Loucy (cell line): Measurements from ENCODE around the gene DEGS1.

Source experiments
- H2AFZ ChIP-seq: fragments of 200-600 bp; sonication (generic); 2 replicates; pipeline ENCODE4 v1.6.0; 2016; ENCODE audit warnings: antibody characterized with exemption, mild to moderate bottlenecking, low read length, moderate library complexity
- H3F3A ChIP-seq: fragments of 200-600 bp; 2 replicates; pipeline ENCODE4 v1.6.0; 2016; ENCODE audit warnings: antibody characterized with exemption, low read depth, mild to moderate bottlenecking
- H3K27me3 ChIP-seq: fragments of 200-600 bp; sonication (generic); 2 replicates; pipeline ENCODE4 v1.6.1; 2014; ENCODE audit warnings: low read length, mild to moderate bottlenecking; ENCODE audit not compliant: insufficient read depth, poor library complexity, severe bottlenecking
- H3K36me3 ChIP-seq: fragments of 200-600 bp; sonication (generic); 2 replicates; pipeline ENCODE4 v1.6.1; 2016; ENCODE audit warnings: low read length; ENCODE audit not compliant: insufficient read depth
- H3K4me1 ChIP-seq: fragments of 200-600 bp; sonication (generic); 2 replicates; pipeline ENCODE4 v1.5.1; 2014; ENCODE audit warnings: low read length, mild to moderate bottlenecking; ENCODE audit not compliant: insufficient read depth, poor library complexity, severe bottlenecking
- H3K4me2 ChIP-seq: fragments of 200-600 bp; sonication (generic); 2 replicates; pipeline ENCODE4 v1.6.0; 2014; ENCODE audit warnings: antibody characterized with exemption, low read length, low read depth, mild to moderate bottlenecking; ENCODE audit not compliant: poor library complexity, severe bottlenecking
- H3K4me3 ChIP-seq: fragments of 200-600 bp; sonication (generic); 2 replicates; pipeline ENCODE4 v1.5.1; 2014; ENCODE audit warnings: low read length, mild to moderate bottlenecking, mixed read lengths; ENCODE audit not compliant: poor library complexity, severe bottlenecking
- H3K79me2 ChIP-seq: fragments of 200-600 bp; sonication (generic); 2 replicates; pipeline ENCODE4 v1.6.1; 2014; ENCODE audit warnings: low read length; ENCODE audit not compliant: insufficient read depth
- H3K9ac ChIP-seq: fragments of 200-600 bp; sonication (generic); 2 replicates; pipeline ENCODE4 v1.6.0; 2014; ENCODE audit warnings: mild to moderate bottlenecking, low read depth, low read length, moderate library complexity; ENCODE audit not compliant: poor library complexity, severe bottlenecking
- H3K9me2 ChIP-seq: fragments of 200-600 bp; sonication (generic); replicated peaks from 2 replicates; pipeline ENCODE4 v1.6.1; 2016; ENCODE audit warnings: low read depth, low read length, mixed read lengths
- H3K9me3 ChIP-seq: fragments of 200-600 bp; sonication (generic); 2 replicates; pipeline ENCODE4 v1.6.1; 2014; ENCODE audit warnings: mild to moderate bottlenecking, antibody characterized with exemption, low read length, low read depth; ENCODE audit not compliant: insufficient read depth
- H4K20me1 ChIP-seq: fragments of 200-600 bp; sonication (generic); 2 replicates; pipeline ENCODE4 v1.6.0; 2014; ENCODE audit warnings: antibody characterized with exemption, low read length, mild to moderate bottlenecking; ENCODE audit not compliant: insufficient read depth, poor library complexity, severe bottlenecking
- EZH2phosphoT487 ChIP-seq: fragments of 200-600 bp; IDR thresholded peaks from 2 replicates; pipeline ENCODE4 v1.6.1; 2018; ENCODE audit warnings: antibody characterized with exemption, mild to moderate bottlenecking, moderate library complexity, borderline replicate concordance
- TF ChIP-seq, protein P1 (sequence below): fragments of 200-600 bp; sonication (generic); conservative IDR thresholded peaks from 2 replicates; pipeline ENCODE4 v1.5.1; 2014; ENCODE audit warnings: mild to moderate bottlenecking, antibody characterized with exemption, low read length

The DEGS1 gene

DNA sequence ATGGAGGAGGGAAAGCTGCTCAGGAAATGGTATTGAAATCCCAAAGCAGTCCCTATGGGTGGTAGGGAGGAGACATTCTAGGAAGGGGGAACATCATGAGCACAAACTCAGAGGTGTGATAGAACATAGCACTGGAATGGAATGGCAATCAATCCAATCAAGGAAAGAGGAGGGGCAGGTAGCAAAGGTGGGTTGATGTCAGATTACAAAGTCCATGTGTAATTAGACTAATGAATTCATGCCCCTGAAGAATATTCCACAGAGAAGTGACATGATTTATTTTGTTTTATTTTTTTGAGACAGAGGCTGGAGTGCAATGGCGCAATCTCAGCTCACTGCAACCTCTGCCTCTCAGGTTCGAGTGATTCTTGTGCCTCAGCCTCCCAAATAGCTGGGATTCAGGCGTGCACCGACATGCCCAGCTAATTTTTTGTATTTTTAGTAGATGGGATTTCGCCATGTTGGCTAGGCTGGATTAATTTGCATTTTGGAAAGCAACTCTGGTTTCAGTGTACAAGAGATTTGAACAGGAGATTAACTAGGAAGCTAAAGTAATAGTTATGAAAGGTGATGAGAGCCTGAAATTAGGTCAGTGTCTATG is 36.1 kb downstream of the DEGS1 start:
- Histone ChIP-seq H3K4me1 (no peaks in the 10 kb centered on the region), H2AFZ (no peak overlapping the region), H3K4me2 (no peak overlapping the region), H3K9me3 (no peaks in the 10 kb centered on the region), H3K27me3 (no peaks in the 10 kb centered on the region), H3K4me3 (no peak overlapping the region), H4K20me1 (no peaks in the 10 kb centered on the region), H3K36me3 (no peaks in the 10 kb centered on the region), H3K9ac (no peak overlapping the region), H3K79me2 (no peaks in the 10 kb centered on the region), H3K9me2 (no peaks in the 10 kb centered on the region), H3F3A (no peaks in the 10 kb centered on the region)
- TF ChIP-seq, protein P1, sequence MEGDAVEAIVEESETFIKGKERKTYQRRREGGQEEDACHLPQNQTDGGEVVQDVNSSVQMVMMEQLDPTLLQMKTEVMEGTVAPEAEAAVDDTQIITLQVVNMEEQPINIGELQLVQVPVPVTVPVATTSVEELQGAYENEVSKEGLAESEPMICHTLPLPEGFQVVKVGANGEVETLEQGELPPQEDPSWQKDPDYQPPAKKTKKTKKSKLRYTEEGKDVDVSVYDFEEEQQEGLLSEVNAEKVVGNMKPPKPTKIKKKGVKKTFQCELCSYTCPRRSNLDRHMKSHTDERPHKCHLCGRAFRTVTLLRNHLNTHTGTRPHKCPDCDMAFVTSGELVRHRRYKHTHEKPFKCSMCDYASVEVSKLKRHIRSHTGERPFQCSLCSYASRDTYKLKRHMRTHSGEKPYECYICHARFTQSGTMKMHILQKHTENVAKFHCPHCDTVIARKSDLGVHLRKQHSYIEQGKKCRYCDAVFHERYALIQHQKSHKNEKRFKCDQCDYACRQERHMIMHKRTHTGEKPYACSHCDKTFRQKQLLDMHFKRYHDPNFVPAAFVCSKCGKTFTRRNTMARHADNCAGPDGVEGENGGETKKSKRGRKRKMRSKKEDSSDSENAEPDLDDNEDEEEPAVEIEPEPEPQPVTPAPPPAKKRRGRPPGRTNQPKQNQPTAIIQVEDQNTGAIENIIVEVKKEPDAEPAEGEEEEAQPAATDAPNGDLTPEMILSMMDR: no peak
- no peak for TF ChIP-seq EZH2phosphoT487

DNA sequence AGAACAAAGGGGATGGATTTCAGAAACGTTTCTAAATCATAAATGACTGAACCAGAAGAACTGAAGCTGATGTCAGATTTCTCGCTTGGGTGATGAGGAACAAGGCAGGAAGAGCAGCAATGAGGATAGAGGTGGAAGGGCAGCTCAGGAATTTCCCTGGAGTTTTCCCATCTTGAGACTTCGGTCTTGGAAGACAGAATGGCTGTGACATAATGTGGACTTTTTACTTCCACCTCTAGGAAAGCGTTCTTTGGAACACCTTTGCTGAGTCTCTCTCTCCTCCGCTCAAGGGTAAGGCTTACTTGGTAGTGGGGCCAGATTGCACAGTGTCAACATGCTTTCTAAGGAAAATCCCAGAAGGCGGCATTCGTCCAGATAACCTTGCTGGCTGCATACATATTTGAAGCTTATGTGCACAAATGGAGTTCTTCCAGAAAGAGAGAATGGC is 36.6 kb downstream of the DEGS1 start:
- no peaks in the 10 kb centered on the region for H4K20me1 ChIP-seq
- no peak overlapping the region for H2AFZ ChIP-seq
- H3K4me3 ChIP-seq: no peak overlapping the region
- H3K9ac ChIP-seq: no peak overlapping the region
- H3K79me2 ChIP-seq: no peaks in the 10 kb centered on the region
- no peaks in the 10 kb centered on the region for H3K27me3 ChIP-seq
- H3K9me2 ChIP-seq: no peaks in the 10 kb centered on the region
- H3K4me1 ChIP-seq: no peaks in the 10 kb centered on the region
- TF ChIP-seq, protein P1: no peak
- TF ChIP-seq EZH2phosphoT487: no peak
- no peaks in the 10 kb centered on the region for H3K9me3 ChIP-seq
- H3K4me2 ChIP-seq: no peak overlapping the region
- no peaks in the 10 kb centered on the region for H3K36me3 ChIP-seq
- H3F3A ChIP-seq: no peaks in the 10 kb centered on the region

DNA sequence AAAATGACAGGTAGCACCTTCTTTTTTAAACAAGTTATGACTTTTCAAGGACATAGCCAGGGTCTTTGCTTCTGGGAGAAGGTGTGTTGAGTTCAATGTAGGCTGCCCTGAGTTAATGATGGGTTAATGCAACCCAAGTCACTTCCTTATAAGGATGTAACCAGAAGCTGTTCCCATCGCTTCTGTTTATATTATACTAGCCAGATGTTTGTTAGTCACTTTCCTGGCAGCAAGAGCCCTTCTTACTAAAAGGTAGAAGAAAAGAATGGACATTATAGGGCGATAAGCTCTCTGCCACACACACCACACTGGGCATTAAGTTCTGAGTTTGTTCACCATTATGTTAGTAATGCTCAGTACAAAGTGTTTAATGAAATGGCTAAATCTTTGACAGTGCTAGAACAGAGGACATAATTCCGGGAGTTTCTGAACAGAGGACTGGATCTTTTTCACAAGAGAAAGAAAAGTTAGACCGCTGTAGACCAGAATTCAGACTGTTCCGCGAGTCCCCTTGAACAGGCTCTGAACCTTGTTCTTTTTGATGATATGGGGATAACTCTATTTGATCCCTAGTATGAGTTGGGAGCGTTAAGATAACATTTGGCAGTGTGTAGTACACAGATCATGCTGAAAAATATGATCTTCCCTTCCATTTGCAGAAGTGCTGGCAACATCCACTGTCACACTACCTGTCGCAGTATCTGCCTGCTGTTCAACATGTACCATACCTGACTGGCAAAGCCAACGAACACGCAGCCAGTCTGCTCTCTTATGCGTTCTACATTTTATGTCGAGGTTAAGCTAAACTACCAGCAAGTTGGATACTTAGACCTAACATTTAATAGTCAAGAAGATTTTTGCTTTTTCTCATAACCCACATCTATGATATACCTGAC is 41.0 kb downstream of the DEGS1 start:
- H3F3A ChIP-seq: no peaks in the 10 kb centered on the region

More for the DNA sequence above, 41.0 kb downstream of the DEGS1 start:
- no peaks in the 10 kb centered on the region for H3K9me2 ChIP-seq
- H3K9ac ChIP-seq: no peak overlapping the region
- no peaks in the 10 kb centered on the region for H3K27me3 ChIP-seq
- H2AFZ ChIP-seq: no peak overlapping the region
- H4K20me1 ChIP-seq: no peaks in the 10 kb centered on the region
- no peak overlapping the region for H3K4me2 ChIP-seq
- TF ChIP-seq, protein P1: no peak
- TF ChIP-seq EZH2phosphoT487: no peak
- no peaks in the 10 kb centered on the region for H3K79me2 ChIP-seq
- H3K4me1 ChIP-seq: no peaks in the 10 kb centered on the region
- no peak overlapping the region for H3K4me3 ChIP-seq
- H3K36me3 ChIP-seq: peaks cover 22% of the 10 kb centered on the region; the same call in 1 of the 2 replicates
- no peaks in the 10 kb centered on the region for H3K9me3 ChIP-seq
